ENCODE measurements around the gene TOMM40. TPM values are rescaled to one million over a fixed set of nuclear protein-coding genes. Genes with fewer than 3 reads are reported as not detected.

The TOMM40 gene
- total RNA-seq, 1 experiment from 2014 or later: 83.6 TPM

DNA sequence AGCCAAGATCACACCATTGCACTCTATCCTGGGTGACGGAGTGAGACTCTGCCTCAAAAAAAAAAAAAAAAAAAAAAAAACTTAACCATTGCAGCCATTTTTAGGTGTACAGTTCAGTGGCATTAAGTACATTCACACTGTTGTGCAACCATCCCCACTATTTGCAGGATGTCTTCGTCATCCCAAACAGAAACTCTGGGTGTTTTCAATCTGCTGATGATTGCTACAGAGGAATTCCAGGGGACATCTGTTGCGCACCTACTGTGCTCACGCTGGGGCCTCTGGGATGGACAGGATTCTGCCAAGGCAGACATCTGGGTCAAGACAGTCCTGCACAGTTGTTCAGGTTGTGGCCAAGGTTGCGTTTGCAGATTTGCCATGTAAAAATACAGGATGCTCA lies 48.6 kb downstream of the TOMM40 start:
- peak in 1 of 2 experiments; percentile 49 for DNase-seq

GRCh38 chr19:44942067-44942571 lies 51.1 kb downstream of the TOMM40 start, which contains the start of gene APOC4:
Gene APOC4 (plus strand): TSS chr19:44942237. CDS start chr19:44942278, 41 bp downstream.
- H3F3A ChIP-seq (ENCODE audit: insufficient read depth, low read depth): no peaks in the 10 kb centered on the region
- no TSS peak for BruUV-seq (replicated peaks)
- H3K9me3 ChIP-seq (ENCODE audit: insufficient read depth, low read depth): no peaks in the 10 kb centered on the region
- no peaks in the 10 kb centered on the region for H3K4me1 ChIP-seq (replicated peaks; ENCODE audit: insufficient read depth)
- ChIA-PET POLR2A (ENCODE audit: unreplicated experiment) (no interaction called here), CTCF (no interaction called here)
- no peak within 1 kb of the TSS for H3K27ac ChIP-seq
- no peak within 1 kb of the TSS for H3K4me2 ChIP-seq
- H3K4me3 ChIP-seq: no peak within 1 kb of the TSS
- no peaks in the 10 kb centered on the region for H3K36me3 ChIP-seq (ENCODE audit: low read depth)
- no peaks in the 10 kb centered on the region for H3K27me3 ChIP-seq (ENCODE audit: insufficient read depth, low read depth)
- intact Hi-C loops (cut with micrococcal nuclease; ENCODE audit: unreplicated experiment): no loop called here
- H3K79me2 ChIP-seq (ENCODE audit: low read depth): no peaks in the 10 kb centered on the region
- no peaks in the 10 kb centered on the region for H3K9me2 ChIP-seq (ENCODE audit: insufficient read depth)
- TF ChIP-seq EZH2 (IDR thresholded peaks at IDR 0.05; ENCODE audit: low read depth) (no peak), CTCF (conservative IDR thresholded peaks at IDR 0.05) (no peak)
- no peak within 1 kb of the TSS for H2AFZ ChIP-seq
- DNase-seq: no peak
- no peaks in the 10 kb centered on the region for H4K20me1 ChIP-seq (ENCODE audit: insufficient read depth)

More for the DNA sequence above, 48.6 kb downstream of the TOMM40 start:
- TF ChIP-seq EZH2 (IDR thresholded peaks at IDR 0.05; ENCODE audit: low read depth): no peak
- no peak for TF ChIP-seq CTCF (conservative IDR thresholded peaks at IDR 0.05)
- ChIA-PET CTCF (no interaction called here), POLR2A (ENCODE audit: unreplicated experiment) (no interaction called here)
- Histone ChIP-seq H4K20me1 (ENCODE audit: insufficient read depth) (no peaks in the 10 kb centered on the region), H3F3A (ENCODE audit: insufficient read depth, low read depth) (no peaks in the 10 kb centered on the region), H3K27me3 (ENCODE audit: insufficient read depth, low read depth) (no peaks in the 10 kb centered on the region), H3K36me3 (ENCODE audit: low read depth) (no peaks in the 10 kb centered on the region), H3K9me3 (ENCODE audit: insufficient read depth, low read depth) (no peaks in the 10 kb centered on the region), H3K79me2 (ENCODE audit: low read depth) (no peaks in the 10 kb centered on the region), H3K4me3 (no peak overlapping the region), H3K27ac (no peak overlapping the region), H3K9me2 (ENCODE audit: insufficient read depth) (no peaks in the 10 kb centered on the region), H3K4me1 (replicated peaks; ENCODE audit: insufficient read depth) (no peaks in the 10 kb centered on the region), H2AFZ (no peak overlapping the region), H3K4me2 (no peak overlapping the region)
- intact Hi-C loops (cut with micrococcal nuclease; ENCODE audit: unreplicated experiment): no loop called here
- BruUV-seq (replicated peaks): no TSS peak

DNA sequence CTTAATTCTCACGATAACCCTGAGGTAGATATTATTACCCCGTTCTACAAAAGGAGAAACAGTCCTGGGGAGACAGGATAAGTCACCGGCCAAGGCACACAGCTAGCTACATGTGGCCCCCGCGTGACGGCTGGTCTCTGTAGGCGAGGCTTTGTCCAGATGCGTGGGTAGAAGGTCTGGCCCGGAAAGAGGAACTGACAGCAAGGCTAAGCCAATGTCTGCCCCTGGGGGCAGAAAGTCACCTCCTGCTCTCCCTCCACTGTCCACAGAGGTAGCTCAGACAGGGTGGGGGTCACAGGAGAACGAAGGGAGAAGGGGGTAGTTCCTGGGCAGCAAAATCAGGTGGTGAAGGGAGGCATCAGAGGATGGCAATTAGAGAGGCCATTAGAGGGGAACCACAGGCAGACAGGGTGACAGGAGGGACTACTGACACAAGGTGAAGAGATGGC lies 52.8 kb downstream of the TOMM40 start:
- Histone ChIP-seq H3F3A (ENCODE audit: insufficient read depth, low read depth) (no peaks in the 10 kb centered on the region), H3K27ac (no peak overlapping the region), H3K4me2 (no peak overlapping the region), H3K79me2 (ENCODE audit: low read depth) (no peaks in the 10 kb centered on the region), H3K4me1 (replicated peaks; ENCODE audit: insufficient read depth) (no peaks in the 10 kb centered on the region), H3K9me3 (ENCODE audit: insufficient read depth, low read depth) (no peaks in the 10 kb centered on the region), H3K36me3 (ENCODE audit: low read depth) (no peaks in the 10 kb centered on the region), H4K20me1 (ENCODE audit: insufficient read depth) (no peaks in the 10 kb centered on the region), H3K4me3 (no peak overlapping the region), H2AFZ (no peak overlapping the region), H3K27me3 (ENCODE audit: insufficient read depth, low read depth) (no peaks in the 10 kb centered on the region), H3K9me2 (ENCODE audit: insufficient read depth) (no peaks in the 10 kb centered on the region)
- TF ChIP-seq EZH2 (IDR thresholded peaks at IDR 0.05; ENCODE audit: low read depth) (no peak), CTCF (conservative IDR thresholded peaks at IDR 0.05) (no peak)
- POLR2A ChIA-PET (ENCODE audit: unreplicated experiment): no interaction called here
- intact Hi-C loops (cut with micrococcal nuclease; ENCODE audit: unreplicated experiment): no loop called here
- no TSS peak for BruUV-seq (replicated peaks)
- no peak for DNase-seq
- CTCF ChIA-PET: no interaction called here

All from PC-9 (cell line).